NCI-H2081 treated with DMSO at 0.1 percent for 48 hours (cell line): ENCODE measurements around the gene SLIT1.

Experiments
- DNase-seq: peaks from one replicate; lab custom pipeline; 2025; lab: John Stamatoyannopoulos, UW

SLIT1 gene

GRCh38 chr10:97001183-97001991 is 184.4 kb downstream of the SLIT1 start:
- DNase-seq, result no peak

- DNase-seq, result no peak
Measured at GRCh38 chr10:97000487-97001182, 185.1 kb downstream of the SLIT1 start.

- DNase-seq, result no peak
Measured at GRCh38 chr10:96999987-97000386, 185.8 kb downstream of the SLIT1 start.

GRCh38 chr10:96999337-96999736 is 186.4 kb downstream of the SLIT1 start:
- DNase-seq, result no peak

DNA sequence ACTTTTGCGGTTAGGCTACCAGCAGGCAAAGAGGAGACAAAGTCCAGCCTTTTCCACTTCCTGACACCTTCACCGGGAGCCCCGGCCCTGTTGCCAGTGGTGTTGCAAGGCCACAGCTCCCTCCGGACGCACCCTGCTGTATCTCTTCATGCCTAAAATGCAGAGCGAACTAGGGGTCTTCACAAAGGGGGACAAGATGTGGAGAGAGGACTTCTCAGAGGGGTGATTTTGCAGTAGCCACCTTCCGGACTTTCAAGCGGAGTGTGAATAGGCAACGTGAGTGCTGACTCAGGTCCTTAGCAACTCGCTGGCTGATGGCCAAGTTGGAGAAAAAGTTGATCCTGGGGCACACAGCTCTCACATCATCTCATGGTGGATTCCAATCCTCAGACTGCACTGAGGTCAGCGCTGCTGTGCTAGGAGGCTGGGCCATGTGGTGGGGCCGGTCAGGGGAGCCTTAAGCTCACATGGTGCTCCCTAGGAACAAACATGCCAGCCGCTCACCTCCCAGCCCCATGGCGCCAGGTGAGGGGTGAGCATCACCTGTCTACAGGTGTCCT is 187.3 kb downstream of the SLIT1 start:
- no peak for DNase-seq

DNA sequence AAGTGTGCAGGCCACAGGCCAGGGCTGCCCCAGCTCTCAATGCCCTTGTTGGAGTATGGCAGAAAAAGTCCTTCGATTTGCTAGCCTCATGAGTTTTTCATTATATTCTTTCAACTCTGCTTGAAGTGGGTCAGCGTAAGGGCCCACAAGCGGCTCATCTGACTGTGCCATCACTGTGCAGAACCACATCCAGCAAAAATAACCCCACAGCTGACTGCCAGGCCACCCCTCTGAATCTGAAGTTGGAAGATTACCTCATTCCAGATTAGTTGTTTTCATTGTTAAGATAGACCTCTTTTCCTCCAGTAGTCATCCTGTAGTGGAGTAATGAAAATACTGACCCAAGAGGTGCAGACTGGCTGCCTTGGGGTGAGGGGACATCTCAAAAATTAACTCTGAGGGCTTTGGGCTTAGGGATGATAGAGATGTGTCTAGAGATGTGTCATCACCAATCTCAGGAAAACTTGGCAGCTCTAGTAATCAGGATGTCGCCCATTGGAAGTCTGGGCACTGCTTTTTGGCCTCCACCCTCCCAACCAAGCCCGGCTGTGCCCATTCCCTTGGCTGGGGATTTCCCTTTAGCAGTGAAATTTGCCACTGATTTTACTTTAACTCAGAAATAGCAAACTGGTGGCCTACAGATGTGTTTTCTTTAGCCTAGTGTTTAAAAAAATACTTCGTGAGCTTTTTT is 189.3 kb downstream of the SLIT1 start:
- no peak for DNase-seq

DNA sequence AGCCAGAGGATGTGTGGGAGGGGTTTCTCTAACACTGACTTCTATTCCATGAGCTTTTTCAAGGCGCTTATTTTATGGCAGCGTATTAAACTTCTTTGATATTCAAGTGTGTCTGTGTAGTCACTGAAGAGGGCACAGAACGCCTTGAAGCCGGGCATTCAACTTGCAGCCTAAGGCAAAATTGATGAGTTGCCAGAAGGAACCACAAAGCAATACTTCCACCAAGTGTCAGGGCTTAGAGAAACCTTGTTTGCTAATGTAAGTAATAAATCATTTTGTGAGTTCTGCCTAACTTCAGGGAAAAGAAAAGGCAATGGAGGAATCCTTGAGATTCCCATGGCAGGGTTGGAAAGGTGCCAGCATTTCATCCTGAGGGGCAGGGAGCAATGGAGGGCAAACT is 189.9 kb downstream of the SLIT1 start:
- DNase-seq, result no peak

DNA sequence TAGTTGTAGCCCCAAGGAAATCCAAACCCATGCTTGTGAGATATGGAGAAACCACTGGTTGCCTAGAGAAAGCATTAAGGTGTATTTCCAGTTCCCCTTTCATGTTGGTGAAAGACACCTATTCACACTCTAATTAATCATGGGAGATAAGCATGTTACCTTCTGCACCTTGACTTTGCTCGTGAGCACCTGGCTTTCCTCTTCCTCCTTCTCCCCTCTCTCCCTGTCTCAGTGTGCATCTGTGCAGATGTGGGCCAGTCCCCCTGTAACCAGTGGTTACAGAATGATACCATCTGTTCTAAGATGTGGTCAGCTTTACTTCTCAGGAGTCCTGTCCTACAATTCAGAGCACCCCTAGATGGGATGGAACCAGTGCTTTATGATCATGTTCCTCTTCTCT is 193.0 kb downstream of the SLIT1 start:
- no peak for DNase-seq

DNA sequence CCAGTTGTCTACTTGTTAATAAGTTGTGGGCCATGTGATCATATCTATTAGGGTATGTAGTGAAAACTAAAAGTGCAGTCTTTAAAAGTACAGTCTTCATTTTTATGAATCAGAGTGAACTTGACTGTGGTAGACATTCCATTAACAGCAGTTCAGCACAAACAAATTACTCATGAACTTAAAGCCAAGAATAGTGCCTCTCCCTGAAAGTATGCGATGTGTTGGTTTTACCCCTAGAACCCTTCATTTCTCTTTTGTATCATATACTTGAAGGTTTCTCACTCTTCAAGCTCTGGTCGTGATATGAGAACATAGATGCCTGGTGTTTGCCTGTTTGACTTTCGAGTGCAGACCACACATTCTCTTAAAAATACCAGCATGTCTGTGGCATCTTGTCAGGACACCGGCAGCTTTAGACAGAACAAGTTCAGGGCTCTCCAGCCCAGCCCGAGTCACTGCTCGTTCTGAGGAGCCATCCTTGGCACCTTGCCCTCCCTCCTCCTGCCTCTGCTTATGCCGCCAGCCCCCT is 194.4 kb downstream of the SLIT1 start:
- DNase-seq, result no peak

- no peak for DNase-seq
Measured at GRCh38 chr10:96988426-96988825, 197.3 kb downstream of the SLIT1 start.

DNA sequence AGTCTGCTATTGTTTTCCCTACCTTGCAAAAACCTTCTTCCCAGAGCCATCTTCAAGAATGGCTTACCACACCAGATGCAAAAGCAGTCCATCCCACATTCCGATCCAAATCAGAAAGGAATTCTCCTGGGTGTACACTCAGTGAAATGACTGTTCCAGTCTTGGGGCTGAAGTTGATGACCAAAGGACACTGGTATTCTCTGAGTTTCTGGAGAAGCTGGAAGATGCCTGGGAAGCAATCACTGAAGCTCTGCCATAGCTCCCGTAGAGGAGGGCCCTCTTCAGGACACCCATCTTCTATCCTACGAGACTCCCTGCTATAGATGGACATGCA is 197.9 kb downstream of the SLIT1 start:
- DNase-seq, result no peak

DNA sequence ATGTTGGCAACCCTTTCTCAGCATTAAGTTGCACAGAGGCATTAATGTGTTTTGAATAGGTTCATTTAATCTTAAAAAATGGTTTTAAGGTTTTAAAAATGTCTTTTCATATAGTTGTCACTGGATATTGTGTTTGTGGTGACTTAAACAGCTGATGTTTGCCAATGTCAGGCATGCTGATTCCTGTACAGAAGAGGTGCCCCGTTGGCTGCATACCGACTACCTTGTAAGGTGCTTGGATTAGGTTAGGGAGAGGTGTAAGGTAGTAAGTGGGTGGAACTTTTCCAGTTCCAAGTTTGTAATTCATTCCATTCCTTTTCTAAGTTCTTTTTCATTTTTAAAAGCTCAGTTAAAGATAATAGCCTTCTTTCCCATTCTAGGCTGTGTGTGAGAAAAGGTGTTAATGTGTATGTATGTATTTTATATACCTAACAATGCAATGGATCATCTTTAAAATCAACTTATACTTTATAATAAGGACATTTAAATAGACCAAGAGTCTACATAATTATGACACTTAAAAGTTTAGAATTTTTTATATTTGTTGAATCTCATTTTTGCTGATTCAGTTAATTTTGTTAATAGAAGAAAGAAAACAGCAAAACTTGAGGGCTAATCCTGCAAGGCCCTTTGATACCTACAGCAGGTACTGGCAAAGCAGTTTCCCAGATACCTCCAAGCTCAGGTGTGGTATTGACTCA is 198.5 kb downstream of the SLIT1 start:
- DNase-seq, result no peak

DNA sequence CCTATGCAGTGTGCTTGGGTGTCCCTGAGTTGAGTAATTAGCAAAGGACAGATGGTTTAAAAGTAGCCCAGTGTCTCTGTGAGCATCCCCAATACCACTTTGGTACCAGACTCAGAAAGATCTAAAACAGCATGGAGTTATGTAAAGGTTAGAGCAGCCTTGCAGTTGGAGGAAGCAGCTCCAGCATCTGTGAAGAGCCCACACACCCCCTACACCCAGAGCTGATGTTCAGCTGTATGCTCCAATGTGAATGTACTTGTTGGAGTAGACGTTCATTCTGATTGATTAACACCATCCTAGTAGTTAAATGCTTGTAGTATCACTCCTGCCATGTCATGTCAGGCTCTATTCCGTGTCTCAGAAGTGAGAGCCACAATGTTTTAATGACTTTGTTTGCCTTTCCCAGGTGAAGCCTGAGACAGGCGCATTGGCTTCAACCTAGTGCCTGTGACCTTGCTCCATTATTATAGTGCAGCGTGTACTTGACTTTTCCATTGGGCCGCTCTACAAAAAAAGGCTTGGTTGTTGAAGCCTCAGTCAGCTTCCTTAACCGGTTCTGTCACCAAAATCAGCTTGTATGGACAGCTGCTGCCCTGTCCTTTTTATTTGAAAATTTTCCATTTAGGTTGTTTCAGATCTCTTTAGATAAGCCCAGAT is 199.4 kb downstream of the SLIT1 start:
- DNase-seq, result no peak

DNA sequence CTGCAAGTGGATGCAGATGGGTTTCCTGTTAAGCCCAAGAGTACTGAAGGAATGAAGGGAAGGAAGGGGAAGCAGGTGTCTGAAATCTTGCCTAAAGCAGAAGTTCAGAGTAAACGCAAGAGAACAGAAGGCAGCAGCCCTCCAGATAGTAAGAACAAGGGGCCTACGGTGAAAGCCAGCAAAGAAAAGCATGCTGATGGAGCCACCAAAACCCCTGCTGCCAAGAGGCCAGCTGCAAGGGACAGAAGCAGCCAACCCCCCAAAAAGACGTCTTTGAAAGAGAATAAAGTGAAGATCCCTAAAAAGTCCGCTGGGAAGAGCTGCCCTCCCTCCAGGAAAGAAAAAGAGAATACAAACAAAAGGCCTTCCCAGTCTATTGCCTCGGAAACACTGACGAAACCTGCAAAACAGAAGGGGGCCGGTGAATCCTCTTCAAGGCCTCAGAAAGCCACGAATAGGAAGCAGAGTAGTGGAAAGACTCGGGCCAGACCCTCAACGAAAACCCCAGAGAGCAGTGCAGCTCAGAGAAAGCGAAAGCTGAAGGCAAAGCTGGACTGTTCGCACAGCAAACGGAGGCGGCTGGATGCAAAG is 201.1 kb downstream of the SLIT1 start:
- no peak for DNase-seq

DNA sequence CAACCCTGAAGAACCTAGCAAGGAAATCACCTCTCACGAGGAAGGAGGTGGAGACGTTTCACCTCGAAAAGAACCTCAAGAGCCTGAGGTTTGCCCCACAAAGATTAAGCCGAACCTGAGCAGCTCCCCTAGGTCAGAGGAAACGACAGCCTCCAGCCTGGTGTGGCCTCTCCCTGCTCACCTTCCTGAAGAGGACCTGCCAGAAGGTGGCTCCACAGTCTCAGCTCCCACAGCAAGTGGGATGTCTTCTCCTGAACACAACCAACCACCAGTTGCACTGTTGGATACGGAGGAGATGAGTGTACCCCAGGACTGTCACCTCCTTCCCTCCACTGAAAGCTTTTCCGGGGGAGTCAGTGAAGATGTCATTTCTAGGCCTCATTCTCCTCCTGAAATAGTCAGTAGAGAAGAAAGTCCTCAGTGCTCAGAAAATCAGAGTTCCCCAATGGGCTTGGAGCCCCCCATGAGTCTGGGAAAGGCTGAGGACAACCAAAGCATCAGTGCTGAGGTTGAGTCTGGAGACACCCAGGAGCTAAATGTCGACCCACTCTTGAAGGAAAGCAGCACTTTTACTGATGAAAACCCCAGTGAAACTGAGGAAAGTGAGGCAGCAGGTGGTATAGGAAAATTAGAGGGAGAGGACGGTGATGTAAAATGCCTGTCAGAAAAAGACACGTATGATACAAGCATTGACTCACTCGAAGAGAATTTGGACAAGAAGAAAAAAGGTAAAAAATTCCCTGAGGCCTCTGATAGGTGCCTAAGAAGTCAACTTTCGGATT is 203.4 kb downstream of the SLIT1 start:
- no peak for DNase-seq

- DNase-seq, result no peak
Measured at GRCh38 chr10:96978621-96979154, 207.1 kb downstream of the SLIT1 start.

DNA sequence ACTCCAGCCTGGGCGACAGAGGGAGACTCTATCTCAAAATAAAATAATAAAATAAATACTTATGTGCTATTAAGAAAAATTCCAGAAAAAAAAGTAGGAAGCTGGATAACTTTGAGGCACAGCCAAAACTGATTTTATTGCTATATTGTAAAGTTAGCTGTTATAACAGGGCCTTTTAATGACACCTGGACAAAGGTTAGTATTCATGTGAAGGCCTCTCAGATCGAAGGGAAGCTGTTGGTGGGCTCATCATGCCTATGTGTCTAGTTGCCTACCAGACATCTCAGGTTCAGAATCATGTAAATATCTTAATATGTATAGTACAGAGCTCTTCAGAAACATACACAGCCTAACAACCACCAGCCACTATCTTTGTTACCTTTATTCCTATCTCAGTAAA is 210.6 kb downstream of the SLIT1 start:
- DNase-seq, result no peak

- no peak for DNase-seq
Measured at GRCh38 chr10:96973809-96974747, 211.7 kb downstream of the SLIT1 start.

- DNase-seq, result no peak
Measured at GRCh38 chr10:96972264-96972663, 213.5 kb downstream of the SLIT1 start.
